Endothelial cell of umbilical vein (primary cell): ENCODE data around the gene NFIA. TPM values are rescaled to one million over a fixed set of nuclear protein-coding genes. Genes with fewer than 3 reads are reported as not detected.
A peak's percentile ranks its signal among the peaks of the same experiment; 100 is the strongest.

Experiments used
- BruUV-seq: library from RNA; stranded (reverse); fragments of 400-500 nt; replicated peaks from 2 replicates; lab custom pipeline; 2021; lab: Mats Ljungman, UMichigan
- CTCF ChIA-PET: fragments of 300-600, 350-600 bp; sonication (Branson Sonifier 250); formaldehyde crosslinking; loops from one replicate; lab custom pipeline; 2021; ENCODE audit warnings: antibody characterized with exemption, inconsistent platforms; lab: Charles Lee
- POLR2A ChIA-PET: fragments of 300-600, 350-600 bp; sonication (Branson Sonifier 250); formaldehyde crosslinking; loops from one replicate; lab custom pipeline; 2021; ENCODE audit warnings: antibody characterized with exemption, inconsistent platforms; lab: Charles Lee
- DNase-seq: peaks from one replicate; pipeline ENCODE4 v3.0.0-alpha.2; 2011; ENCODE audit warnings: low read depth, low spot score
- FAIRE-seq: peaks from 2 replicates; lab custom pipeline; 2011; peaks lifted over from hg19 to GRCh38; lab: Jason Lieb, UNC
- H2AFZ ChIP-seq: 2 replicates; pipeline ENCODE4 v1.6.0; 2012; ENCODE audit warnings: low read depth, low read length, control low read depth, inconsistent platforms
- H3K27ac ChIP-seq: 2 replicates; pipeline ENCODE4 v1.5.1; 2011; ENCODE audit warnings: low read depth, mild to moderate bottlenecking, control low read depth, low read length, moderate library complexity; ENCODE audit not compliant: insufficient read depth
- H3K27me3 ChIP-seq, 2 experiments: 2 replicates each; pipeline versions ENCODE4 v1.6.0 to v1.6.1; 2011; ENCODE audit warnings: low read length in 2 of 2, mixed read lengths in 1 of 2; ENCODE audit not compliant: control insufficient read depth in 2 of 2, insufficient read depth in 2 of 2
- H3K36me3 ChIP-seq, 2 experiments: 2 replicates in 1 of 2; 3 replicates in 1 of 2; pipeline ENCODE4 v1.5.1; 2011; ENCODE audit warnings: low read length in 2 of 2, mild to moderate bottlenecking in 1 of 2, moderate library complexity in 1 of 2; ENCODE audit not compliant: control insufficient read depth in 2 of 2, insufficient read depth in 2 of 2; ENCODE audit errors: extremely low read depth in 1 of 2
- H3K4me1 ChIP-seq: 3 replicates; pipeline ENCODE4 v1.5.1; 2011; ENCODE audit warnings: mild to moderate bottlenecking, low read length; ENCODE audit not compliant: control insufficient read depth, insufficient read depth; ENCODE audit errors: extremely low read depth
- H3K4me2 ChIP-seq: 2 replicates; pipeline ENCODE4 v1.6.1; 2011; ENCODE audit warnings: low read length, control low read depth, mixed read lengths; ENCODE audit not compliant: insufficient read depth
- H3K4me3 ChIP-seq, 3 experiments: fragments of 200-600 bp in 1 of 3; sonication (generic), shearing (Covaris generic) in 1 of 3; replicated peaks in 1 of 3; 2 replicates each; pipeline ENCODE4 v1.5.1; 2011 to 2016; ENCODE audit warnings: control low read depth in 3 of 3, low read length in 3 of 3, mild to moderate bottlenecking in 2 of 3, inconsistent platforms in 1 of 3, low read depth in 1 of 3, moderate library complexity in 1 of 3; ENCODE audit not compliant: insufficient read depth in 1 of 3
- H3K79me2 ChIP-seq: 2 replicates; pipeline ENCODE4 v1.6.0; 2012; ENCODE audit warnings: low read length, inconsistent platforms; ENCODE audit not compliant: control insufficient read depth, insufficient read depth
- H3K9ac ChIP-seq: replicated peaks from 2 replicates; pipeline ENCODE3; 2011; ENCODE audit warnings: low read length, control low read depth; ENCODE audit not compliant: insufficient read depth; ENCODE audit errors: extremely low read depth
- H3K9me1 ChIP-seq: replicated peaks from 3 replicates; pipeline ENCODE4 v1.6.0; 2011; ENCODE audit warnings: mild to moderate bottlenecking, low read length; ENCODE audit not compliant: control insufficient read depth, insufficient read depth; ENCODE audit errors: extremely low read depth
- H3K9me3 ChIP-seq: replicated peaks from 2 replicates; pipeline ENCODE4 v1.5.1; 2012; ENCODE audit warnings: low read length, inconsistent platforms; ENCODE audit not compliant: control insufficient read depth, insufficient read depth
- H4K20me1 ChIP-seq: replicated peaks from 2 replicates; pipeline ENCODE3; 2011; ENCODE audit warnings: mild to moderate bottlenecking, low read length; ENCODE audit not compliant: control insufficient read depth, insufficient read depth; ENCODE audit errors: extremely low read depth
- CTCF ChIP-seq, 2 donors: IDR thresholded peaks; 1 replicate in 1 of 2; 2 replicates in 1 of 2; pipeline ENCODE4 v1.5.1; 2011; ENCODE audit warnings: low read length in 2 of 2, mild to moderate bottlenecking in 2 of 2, moderate library complexity in 2 of 2, control low read depth in 1 of 2, inconsistent platforms in 1 of 2, low read depth in 1 of 2; ENCODE audit not compliant: insufficient read depth in 1 of 2; ENCODE audit errors: extremely low read depth in 1 of 2
- EZH2 ChIP-seq: IDR thresholded peaks from 2 replicates; pipeline ENCODE4 v1.6.1; 2012; ENCODE audit warnings: borderline replicate concordance, low read depth, mild to moderate bottlenecking, moderate library complexity, low read length, inconsistent platforms; ENCODE audit not compliant: severe bottlenecking
- FOS ChIP-seq: IDR thresholded peaks from 2 replicates; pipeline ENCODE4 v1.6.1; 2011; ENCODE audit warnings: mild to moderate bottlenecking, low read length, moderate library complexity, borderline replicate concordance; ENCODE audit not compliant: insufficient read depth
- GATA2 ChIP-seq: IDR thresholded peaks from 2 replicates; pipeline ENCODE4 v1.7.0; 2011; ENCODE audit warnings: low read depth, mild to moderate bottlenecking, moderate library complexity, mixed read lengths, low read length; ENCODE audit not compliant: insufficient read length, insufficient read depth
- JUN ChIP-seq: IDR thresholded peaks from 2 replicates; pipeline ENCODE4 v1.6.1; 2011; ENCODE audit warnings: borderline replicate concordance, low read depth; ENCODE audit not compliant: insufficient read length, insufficient read depth
- MAX ChIP-seq: IDR thresholded peaks from 2 replicates; pipeline ENCODE4 v1.6.1; 2011; ENCODE audit not compliant: insufficient read depth, insufficient read length
- MYC ChIP-seq: IDR thresholded peaks from one replicate; pipeline ENCODE4 v1.6.1; 2011; ENCODE audit warnings: mild to moderate bottlenecking, low read depth, low read length
- POLR2A ChIP-seq: IDR thresholded peaks from 2 replicates; pipeline ENCODE4 v1.6.1; 2012; ENCODE audit warnings: low read depth, mild to moderate bottlenecking, control low read depth, low read length
- POLR2AphosphoS5 ChIP-seq: IDR thresholded peaks from 2 replicates; pipeline ENCODE4 v1.6.1; 2012; ENCODE audit warnings: low read depth, mild to moderate bottlenecking, control low read depth, low read length, moderate library complexity; ENCODE audit not compliant: insufficient read depth
- dilution Hi-C: fragments of 300-500 bp; cut with MboI; formaldehyde crosslinking; loops from one replicate; pipeline ENCODE4 v1.15.0; 2019; ENCODE audit warnings: low sequenced_read_pairs; ENCODE audit not compliant: extremely low pct_ligation_motif_present
- intact Hi-C: fragments of 100-400 bp; cut with micrococcal nuclease; formaldehyde crosslinking; loops from one replicate; pipeline ENCODE4 v1.10.0; 2022
- polyA plus RNA-seq, 4 experiments: library from polyadenylated mRNA; depleted of rRNA in 3 of 4; stranded (reverse) in 3 of 4; unstranded in 1 of 4; fragments of >200 nt; gene quantifications; 2 replicates each; pipeline versions ENCODE4 v1.2.1 to v1.2.3, GENCODE V29; 2011 to 2012; ENCODE audit warnings: missing spikeins in 1 of 4
- total RNA-seq: library from RNA; stranded (reverse); gene quantifications from 2 replicates; pipeline ENCODE4 v1.2.3, GENCODE V29; 2021

The NFIA gene
- total and polyA plus RNA-seq, 2 donors (not counting 3 experiments of a cell fraction or from before 2014, with no cell fraction given): 25.5 to 47.0 TPM

- H3K4me1 ChIP-seq: no peaks in the 10 kb centered on the region
- POLR2A ChIA-PET: no interaction called here
- no peaks in the 10 kb centered on the region for H3K9me1 ChIP-seq
- dilution Hi-C loops: no loop called here
- no peaks in the 10 kb centered on the region for H3K79me2 ChIP-seq
- CTCF ChIA-PET: no interaction called here
- TF ChIP-seq GATA2 (no peak), POLR2AphosphoS5 (no peak)
- H2AFZ ChIP-seq: no peak overlapping the region
- no peaks in the 10 kb centered on the region for H4K20me1 ChIP-seq
- H3K4me3 ChIP-seq: no peak overlapping the region
- BruUV-seq: no TSS peak
- no peak overlapping the region for H3K27ac ChIP-seq
- no peaks in the 10 kb centered on the region for H3K9me3 ChIP-seq
- DNase-seq (no peak), FAIRE-seq (no peak)
- H3K9ac ChIP-seq: no peak overlapping the region
- intact Hi-C loops: no loop called here
- no peaks in the 10 kb centered on the region for H3K27me3 ChIP-seq
- H3K36me3 ChIP-seq: no peaks in the 10 kb centered on the region
- H3K4me2 ChIP-seq: no peak overlapping the region
Observed at GRCh38 chr1:61035880-61036279, 46.5 kb upstream of the NFIA start.

GRCh38 chr1:61042466-61043009 is 39.8 kb upstream of the NFIA start:
- H3K27ac ChIP-seq: no peak overlapping the region
- intact Hi-C loops (loop anchor here (1.0 to 10.0 kb wide), 9 partner anchors 63 to 1071 kb away; no protein-coding TSS in a partner anchor), dilution Hi-C loops (no loop called here)
- H3K9me1 ChIP-seq: no peaks in the 10 kb centered on the region
- ChIA-PET CTCF (interaction anchor here (0.6 to 3.9 kb wide), 41 partner anchors 9 to 1071 kb away, joined by 3 to 133 read pairs (median 6); no protein-coding TSS in a partner anchor), POLR2A (no interaction called here)
- no peaks in the 10 kb centered on the region for H4K20me1 ChIP-seq
- H3K79me2 ChIP-seq: no peaks in the 10 kb centered on the region
- DNase-seq (no peak), FAIRE-seq (no peak)
- no peaks in the 10 kb centered on the region for H3K27me3 ChIP-seq
- H3K4me2 ChIP-seq: peak overlapping the region; percentile 75
- H3K4me3 ChIP-seq: peak overlapping the region in 2 of 3 experiments; percentile 39 to 40
- H3K4me1 ChIP-seq: peaks cover 2% of the 10 kb centered on the region
- H3K36me3 ChIP-seq: no peaks in the 10 kb centered on the region
- H2AFZ ChIP-seq: peak overlapping the region; percentile 99
- no peak for TF ChIP-seq FOS
- no peak for TF ChIP-seq POLR2A
- TF ChIP-seq GATA2: no peak
- no peak for TF ChIP-seq CTCF (IDR thresholded peaks at IDR 0.05; ENCODE audit: extremely low read depth in 1 of 2, insufficient read depth in 1 of 2, low read depth in 1 of 2, low read length in 2 of 2)
- TF ChIP-seq EZH2: no peak
- no peak for TF ChIP-seq JUN
- TF ChIP-seq MYC: no peak
- no peak for TF ChIP-seq MAX
- no peak for TF ChIP-seq POLR2AphosphoS5
- no peak overlapping the region for H3K9ac ChIP-seq
- no peaks in the 10 kb centered on the region for H3K9me3 ChIP-seq
- BruUV-seq: no TSS peak
